ENCODE measurements around the gene TOX2. TPM values are rescaled to one million over a fixed set of nuclear protein-coding genes. Genes with fewer than 3 reads are reported as not detected.
A peak's percentile ranks its signal among the peaks of the same experiment; 100 is the strongest.

Gene TOX2
- total and polyA plus RNA-seq, 5 donors from 2014 or later = 2.0 to 9.2 (median 3.4) TPM

DNA sequence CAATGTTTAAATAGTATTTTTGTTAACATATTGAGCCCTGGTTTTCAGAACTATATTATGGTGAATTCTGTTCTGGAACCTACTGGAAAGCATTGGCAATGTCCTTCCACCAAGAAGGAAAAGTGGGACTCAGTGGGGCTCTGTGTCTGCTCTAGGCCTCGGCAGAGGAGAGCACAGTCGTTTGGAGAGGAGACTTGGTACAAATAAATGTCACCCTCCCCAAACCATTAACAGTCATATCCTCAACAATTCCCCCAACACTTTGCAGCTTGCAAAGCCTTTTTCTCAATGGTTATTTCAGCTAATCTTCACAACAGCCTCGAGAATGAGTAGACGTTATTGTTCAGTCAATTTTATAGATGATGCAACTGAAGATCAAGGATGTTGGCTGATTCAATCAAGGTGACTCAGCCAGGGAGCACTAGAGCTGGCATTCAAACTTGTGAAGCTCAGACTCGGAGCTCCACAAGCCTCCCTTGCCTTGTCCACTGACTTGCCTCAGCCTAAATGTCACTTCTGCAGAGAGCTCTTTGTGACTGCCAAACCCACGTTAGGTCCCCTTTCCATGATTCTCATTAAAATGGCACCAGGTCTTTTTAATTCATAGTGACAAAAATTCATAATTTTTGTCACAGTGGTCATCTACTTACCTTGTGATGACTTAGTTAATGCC, 60.6 kb downstream of the TOX2 start:
- Histone ChIP-seq H3K27me3 (ENCODE audit: control insufficient read depth, insufficient read depth, low read length) (no peaks in the 10 kb centered on the region), H3K27ac (ENCODE audit: insufficient read depth, low read length, poor library complexity, severe bottlenecking) (no peak overlapping the region), H3K4me1 (ENCODE audit: control insufficient read depth, insufficient read depth, low read length, poor library complexity, severe bottlenecking) (no peaks in the 10 kb centered on the region), H3K4me3 (ENCODE audit: low read depth, low read length) (no peak overlapping the region), H3K36me3 (ENCODE audit: control insufficient read depth, insufficient read depth, low read length) (no peaks in the 10 kb centered on the region), H3K9me3 (ENCODE audit: control insufficient read depth in 2 of 2, low read length in 2 of 2) (no peaks in the 10 kb centered on the region)
- H3K27me3 Mint-ChIP-seq = no peaks in the 10 kb centered on the region
- H3K4me1 Mint-ChIP-seq = peaks cover 0 to 9% (median 5%) of the 10 kb centered on the region in 4 donors
- peaks cover 6% of the 10 kb centered on the region for H3K36me3 Mint-ChIP-seq
- DNase-seq = no peak
- peaks cover 0 to 1% (median 0%) of the 10 kb centered on the region in 7 donors for H3K9me3 Mint-ChIP-seq
- ATAC-seq (ENCODE audit: low read depth in 2 of 2) = no peak
- no peak overlapping the region for H3K4me3 Mint-ChIP-seq
- H3K27ac Mint-ChIP-seq = no peak overlapping the region

DNA sequence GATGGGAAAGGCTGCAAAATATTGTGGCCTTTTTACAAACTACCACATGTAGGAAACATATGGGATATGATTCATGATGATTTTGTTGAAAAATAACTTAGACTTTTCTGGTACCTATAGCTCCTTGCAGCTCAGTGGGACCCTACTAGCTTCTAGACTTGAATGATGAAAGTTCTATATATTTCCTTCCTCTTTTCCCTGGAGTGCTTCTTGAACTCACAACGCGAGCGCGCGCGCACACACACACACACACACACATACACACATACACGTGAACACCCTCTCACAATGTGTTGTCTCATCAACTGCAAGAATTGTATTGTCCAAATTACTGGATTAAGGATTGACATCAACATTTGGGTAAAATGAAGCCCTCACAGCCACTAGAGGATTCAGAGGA, 61.9 kb downstream of the TOX2 start:
- Mint-ChIP-seq H3K9me3 (peaks cover 0 to 1% (median 0%) of the 10 kb centered on the region in 7 donors), H3K27ac (no peak overlapping the region), H3K27me3 (no peaks in the 10 kb centered on the region), H3K4me1 (peaks cover 0 to 8% (median 6%) of the 10 kb centered on the region in 4 donors), H3K36me3 (peaks cover 6% of the 10 kb centered on the region), H3K4me3 (no peak overlapping the region)
- H3K4me1 ChIP-seq (ENCODE audit: control insufficient read depth, insufficient read depth, low read length, poor library complexity, severe bottlenecking) = no peaks in the 10 kb centered on the region
- H3K4me3 ChIP-seq (ENCODE audit: low read depth, low read length) = no peak overlapping the region
- no peaks in the 10 kb centered on the region for H3K9me3 ChIP-seq (ENCODE audit: control insufficient read depth in 2 of 2, low read length in 2 of 2)
- ATAC-seq (ENCODE audit: low read depth in 2 of 2) (no peak), DNase-seq (no peak)
- H3K27ac ChIP-seq (ENCODE audit: insufficient read depth, low read length, poor library complexity, severe bottlenecking) = no peak overlapping the region
- no peaks in the 10 kb centered on the region for H3K36me3 ChIP-seq (ENCODE audit: control insufficient read depth, insufficient read depth, low read length)
- no peaks in the 10 kb centered on the region for H3K27me3 ChIP-seq (ENCODE audit: control insufficient read depth, insufficient read depth, low read length)

DNA sequence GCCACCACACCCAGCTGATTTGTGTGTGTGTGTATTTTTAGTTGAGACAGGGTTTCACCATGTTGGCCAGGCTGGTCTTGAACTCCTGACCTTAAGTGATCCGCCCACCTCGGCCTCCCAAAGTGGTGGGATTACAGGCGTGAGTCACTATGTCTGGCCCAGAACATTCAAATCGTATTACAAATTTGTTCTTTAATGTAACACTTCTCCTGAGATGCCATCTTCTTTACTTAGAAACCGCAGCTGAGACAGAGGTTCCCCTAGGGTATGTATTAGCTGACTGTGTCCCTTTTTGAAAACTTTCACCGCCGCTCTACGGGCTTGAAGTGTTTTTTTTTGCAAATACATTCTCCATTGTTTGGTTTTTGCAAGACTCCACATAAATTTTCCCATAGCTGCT, 62.6 kb downstream of the TOX2 start:
- no peaks in the 10 kb centered on the region for H3K9me3 ChIP-seq (ENCODE audit: control insufficient read depth in 2 of 2, low read length in 2 of 2)

DNA sequence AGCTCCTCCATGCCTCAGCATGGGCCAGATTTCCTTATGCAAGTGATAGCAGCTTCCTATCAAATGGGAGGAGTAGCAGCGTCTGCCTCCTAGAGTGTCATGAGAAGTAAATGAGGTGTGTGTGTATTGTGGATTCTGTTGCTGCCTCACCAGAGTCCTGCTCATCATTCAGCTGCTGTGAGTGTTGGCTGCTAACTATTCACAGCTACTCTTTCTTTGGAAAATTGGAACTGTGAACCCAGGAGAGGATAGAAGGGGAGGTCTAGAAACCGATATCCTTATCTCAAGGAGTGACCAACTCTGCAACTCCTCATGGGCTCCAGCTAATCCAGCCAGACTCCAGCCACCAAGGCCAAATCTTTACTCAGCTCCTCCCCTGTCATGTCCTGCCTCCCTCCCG, 63.3 kb downstream of the TOX2 start:
- H3K36me3 Mint-ChIP-seq = peaks cover 6% of the 10 kb centered on the region
- H3K27ac ChIP-seq (ENCODE audit: insufficient read depth, low read length, poor library complexity, severe bottlenecking) = no peak overlapping the region
- H3K9me3 Mint-ChIP-seq = peaks cover 0 to 1% (median 0%) of the 10 kb centered on the region in 7 donors
- H3K4me1 Mint-ChIP-seq = peaks cover 3 to 11% (median 7%) of the 10 kb centered on the region in 4 donors
- H3K36me3 ChIP-seq (ENCODE audit: control insufficient read depth, insufficient read depth, low read length) = no peaks in the 10 kb centered on the region
- H3K4me3 Mint-ChIP-seq = no peak overlapping the region
- no peaks in the 10 kb centered on the region for H3K4me1 ChIP-seq (ENCODE audit: control insufficient read depth, insufficient read depth, low read length, poor library complexity, severe bottlenecking)
- no peak overlapping the region for H3K27ac Mint-ChIP-seq
- no peaks in the 10 kb centered on the region for H3K27me3 ChIP-seq (ENCODE audit: control insufficient read depth, insufficient read depth, low read length)
- H3K4me3 ChIP-seq (ENCODE audit: low read depth, low read length) = no peak overlapping the region
- H3K9me3 ChIP-seq (ENCODE audit: control insufficient read depth in 2 of 2, low read length in 2 of 2) = no peaks in the 10 kb centered on the region
- no peak for DNase-seq
- no peak for ATAC-seq (ENCODE audit: low read depth in 2 of 2)
- H3K27me3 Mint-ChIP-seq = no peaks in the 10 kb centered on the region

More for the DNA sequence above, 62.6 kb downstream of the TOX2 start:
- no peak for ATAC-seq (ENCODE audit: low read depth in 2 of 2)
- peaks cover 3 to 8% (median 7%) of the 10 kb centered on the region in 4 donors for H3K4me1 Mint-ChIP-seq
- H3K36me3 Mint-ChIP-seq = peaks cover 6% of the 10 kb centered on the region
- H3K27me3 ChIP-seq (ENCODE audit: control insufficient read depth, insufficient read depth, low read length) = no peaks in the 10 kb centered on the region
- DNase-seq = no peak
- no peak overlapping the region for H3K4me3 ChIP-seq (ENCODE audit: low read depth, low read length)
- no peaks in the 10 kb centered on the region for H3K4me1 ChIP-seq (ENCODE audit: control insufficient read depth, insufficient read depth, low read length, poor library complexity, severe bottlenecking)
- no peaks in the 10 kb centered on the region for H3K27me3 Mint-ChIP-seq
- H3K27ac Mint-ChIP-seq = no peak overlapping the region
- H3K9me3 Mint-ChIP-seq = peaks cover 0 to 1% (median 0%) of the 10 kb centered on the region in 7 donors
- H3K36me3 ChIP-seq (ENCODE audit: control insufficient read depth, insufficient read depth, low read length) = no peaks in the 10 kb centered on the region
- no peak overlapping the region for H3K4me3 Mint-ChIP-seq
- no peak overlapping the region for H3K27ac ChIP-seq (ENCODE audit: insufficient read depth, low read length, poor library complexity, severe bottlenecking)

DNA sequence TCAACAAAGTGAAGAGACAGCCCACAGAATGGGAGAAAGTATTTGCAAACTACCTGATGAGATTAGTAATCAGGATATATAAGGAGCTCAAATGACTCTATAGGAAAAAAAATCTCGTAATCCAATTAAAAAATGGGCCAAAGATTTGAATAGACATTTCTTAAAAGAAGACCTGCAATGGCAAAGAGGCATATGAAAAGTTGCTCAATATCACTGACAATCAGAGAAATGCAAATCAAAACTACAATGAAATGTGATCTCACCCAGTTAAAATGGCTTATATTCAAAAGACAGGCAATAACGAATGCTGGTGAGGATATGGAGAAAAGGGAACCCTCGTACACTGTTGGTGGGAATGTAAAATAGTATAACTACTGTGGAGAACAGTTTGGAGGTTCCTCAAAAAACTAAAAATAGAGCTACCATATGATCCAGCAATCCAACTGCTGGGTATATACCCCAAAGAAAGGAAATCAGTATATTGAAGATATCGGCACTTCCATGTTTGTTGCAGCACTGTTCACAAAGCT, 65.0 kb downstream of the TOX2 start:
- Histone ChIP-seq H3K27me3 (ENCODE audit: control insufficient read depth, insufficient read depth, low read length) (no peaks in the 10 kb centered on the region), H3K4me1 (ENCODE audit: control insufficient read depth, insufficient read depth, low read length, poor library complexity, severe bottlenecking) (no peaks in the 10 kb centered on the region), H3K9me3 (ENCODE audit: control insufficient read depth in 2 of 2, low read length in 2 of 2) (no peaks in the 10 kb centered on the region), H3K36me3 (ENCODE audit: control insufficient read depth, insufficient read depth, low read length) (no peaks in the 10 kb centered on the region), H3K4me3 (ENCODE audit: low read depth, low read length) (no peak overlapping the region), H3K27ac (ENCODE audit: insufficient read depth, low read length, poor library complexity, severe bottlenecking) (no peak overlapping the region)
- ATAC-seq (ENCODE audit: low read depth in 2 of 2) (no peak), DNase-seq (no peak)
- H3K27ac Mint-ChIP-seq = no peak overlapping the region
- peaks cover 3 to 11% (median 7%) of the 10 kb centered on the region in 4 donors for H3K4me1 Mint-ChIP-seq
- H3K27me3 Mint-ChIP-seq = no peaks in the 10 kb centered on the region
- H3K36me3 Mint-ChIP-seq = peaks cover 5% of the 10 kb centered on the region
- peak overlapping the region in 1 of 4 donors; percentile 47 for H3K4me3 Mint-ChIP-seq
- no peaks in the 10 kb centered on the region for H3K9me3 Mint-ChIP-seq

DNA sequence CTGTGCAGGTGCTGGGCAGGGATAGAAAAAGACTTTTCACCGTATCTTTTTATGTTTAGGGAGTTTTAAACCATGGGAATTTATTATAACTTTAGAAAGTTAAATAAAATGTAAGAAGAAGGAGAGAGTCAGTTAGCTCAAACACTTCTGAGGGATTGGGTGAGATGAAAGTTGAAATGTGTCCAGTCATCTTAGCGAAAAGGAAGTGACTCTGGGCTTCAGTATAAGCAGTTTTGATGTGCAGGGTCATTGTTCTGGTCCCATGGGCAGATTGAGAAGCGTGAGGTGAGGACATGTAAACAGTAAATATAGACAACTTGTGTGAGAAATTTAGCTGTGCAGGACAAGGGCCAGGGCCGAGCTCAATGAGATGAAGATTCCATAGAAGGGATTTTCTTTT, 66.9 kb downstream of the TOX2 start:
- DNase-seq (no peak), ATAC-seq (ENCODE audit: low read depth in 2 of 2) (no peak)
- peak overlapping the region in 1 of 3 donors; percentile 11 for H3K27ac Mint-ChIP-seq
- no peaks in the 10 kb centered on the region for H3K36me3 ChIP-seq (ENCODE audit: control insufficient read depth, insufficient read depth, low read length)
- no peaks in the 10 kb centered on the region for H3K9me3 Mint-ChIP-seq
- no peaks in the 10 kb centered on the region for H3K9me3 ChIP-seq (ENCODE audit: control insufficient read depth in 2 of 2, low read length in 2 of 2)
- no peaks in the 10 kb centered on the region for H3K27me3 Mint-ChIP-seq
- no peaks in the 10 kb centered on the region for H3K36me3 Mint-ChIP-seq
- H3K4me1 Mint-ChIP-seq = peaks cover 3 to 13% (median 9%) of the 10 kb centered on the region in 4 donors
- H3K4me3 Mint-ChIP-seq = no peak overlapping the region
- H3K27ac ChIP-seq (ENCODE audit: insufficient read depth, low read length, poor library complexity, severe bottlenecking) = no peak overlapping the region
- H3K4me3 ChIP-seq (ENCODE audit: low read depth, low read length) = no peak overlapping the region
- no peaks in the 10 kb centered on the region for H3K27me3 ChIP-seq (ENCODE audit: control insufficient read depth, insufficient read depth, low read length)
- no peaks in the 10 kb centered on the region for H3K4me1 ChIP-seq (ENCODE audit: control insufficient read depth, insufficient read depth, low read length, poor library complexity, severe bottlenecking)

DNA sequence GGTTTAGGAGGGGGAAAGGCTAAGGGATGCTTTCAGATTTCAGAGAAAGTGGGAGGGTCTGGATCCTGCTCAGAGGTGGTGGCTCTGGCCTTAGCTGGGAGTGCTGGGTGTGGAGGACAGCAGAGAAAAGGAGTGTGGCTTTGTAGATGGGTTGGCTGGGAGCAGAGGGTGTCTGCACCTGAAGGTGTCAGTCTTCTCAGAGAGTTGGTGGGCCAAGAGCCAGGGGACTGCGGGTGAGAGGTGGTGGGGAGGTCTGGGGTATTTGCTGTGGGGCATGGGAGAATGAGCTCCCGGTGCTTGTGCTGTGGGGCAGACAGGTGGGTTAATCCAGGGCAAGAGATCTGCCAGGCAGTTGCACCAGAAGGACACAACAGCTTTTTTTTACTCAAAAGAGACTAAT, 67.4 kb downstream of the TOX2 start:
- no peaks in the 10 kb centered on the region for H3K27me3 ChIP-seq (ENCODE audit: control insufficient read depth, insufficient read depth, low read length)
- H3K4me3 Mint-ChIP-seq = no peak overlapping the region

DNA sequence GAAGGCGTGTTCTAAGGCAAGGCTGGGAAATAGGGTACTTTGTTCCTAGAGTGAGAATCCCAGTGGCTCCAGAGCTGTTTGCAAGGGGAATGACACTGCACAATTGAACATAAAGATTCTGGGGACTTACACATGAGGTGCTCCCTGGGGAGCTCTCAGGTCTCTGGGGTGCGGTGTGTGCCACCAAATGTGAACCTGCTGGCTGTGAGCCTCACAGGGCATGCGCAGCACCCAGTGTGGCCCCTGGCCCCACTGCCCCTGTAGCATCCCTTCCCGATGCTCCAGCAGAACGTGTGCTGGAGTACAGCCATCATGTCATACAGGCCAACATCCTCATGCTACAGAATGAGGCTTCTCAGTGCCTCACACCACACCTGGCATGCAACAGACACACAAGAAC, 68.2 kb downstream of the TOX2 start:
- no peak overlapping the region for H3K27ac Mint-ChIP-seq
- no peaks in the 10 kb centered on the region for H3K27me3 Mint-ChIP-seq
- Histone ChIP-seq H3K9me3 (ENCODE audit: control insufficient read depth in 2 of 2, low read length in 2 of 2) (no peaks in the 10 kb centered on the region), H3K27ac (ENCODE audit: insufficient read depth, low read length, poor library complexity, severe bottlenecking) (no peak overlapping the region), H3K4me3 (ENCODE audit: low read depth, low read length) (no peak overlapping the region), H3K27me3 (ENCODE audit: control insufficient read depth, insufficient read depth, low read length) (no peaks in the 10 kb centered on the region), H3K36me3 (ENCODE audit: control insufficient read depth, insufficient read depth, low read length) (no peaks in the 10 kb centered on the region), H3K4me1 (ENCODE audit: control insufficient read depth, insufficient read depth, low read length, poor library complexity, severe bottlenecking) (no peaks in the 10 kb centered on the region)
- no peaks in the 10 kb centered on the region for H3K36me3 Mint-ChIP-seq
- no peak overlapping the region for H3K4me3 Mint-ChIP-seq
- ATAC-seq (ENCODE audit: low read depth in 2 of 2) = no peak
- H3K9me3 Mint-ChIP-seq = peaks cover 0 to 1% (median 0%) of the 10 kb centered on the region in 7 donors
- peaks cover 5 to 21% (median 9%) of the 10 kb centered on the region in 4 donors for H3K4me1 Mint-ChIP-seq
- no peak for DNase-seq

More for the DNA sequence above, 67.4 kb downstream of the TOX2 start:
- Histone ChIP-seq H3K36me3 (ENCODE audit: control insufficient read depth, insufficient read depth, low read length) (no peaks in the 10 kb centered on the region), H3K4me1 (ENCODE audit: control insufficient read depth, insufficient read depth, low read length, poor library complexity, severe bottlenecking) (no peaks in the 10 kb centered on the region), H3K27ac (ENCODE audit: insufficient read depth, low read length, poor library complexity, severe bottlenecking) (no peak overlapping the region), H3K4me3 (ENCODE audit: low read depth, low read length) (no peak overlapping the region), H3K9me3 (ENCODE audit: control insufficient read depth in 2 of 2, low read length in 2 of 2) (no peaks in the 10 kb centered on the region)
- H3K27ac Mint-ChIP-seq = peak overlapping the region in 2 of 3 donors; percentile 19 to 66
- DNase-seq (no peak), ATAC-seq (ENCODE audit: low read depth in 2 of 2) (no peak)
- H3K9me3 Mint-ChIP-seq = peaks cover 0 to under 1% (median 0%) of the 10 kb centered on the region in 7 donors
- H3K36me3 Mint-ChIP-seq = no peaks in the 10 kb centered on the region
- H3K4me1 Mint-ChIP-seq = peaks cover 3 to 14% (median 9%) of the 10 kb centered on the region in 4 donors
- H3K27me3 Mint-ChIP-seq = no peaks in the 10 kb centered on the region
